ENCODE measurements around the gene KDR. TPM values are rescaled to one million over a fixed set of nuclear protein-coding genes. Genes with fewer than 3 reads are reported as not detected.

KDR gene
- total RNA-seq, 1 experiment from 2014 or later: not detected

DNA sequence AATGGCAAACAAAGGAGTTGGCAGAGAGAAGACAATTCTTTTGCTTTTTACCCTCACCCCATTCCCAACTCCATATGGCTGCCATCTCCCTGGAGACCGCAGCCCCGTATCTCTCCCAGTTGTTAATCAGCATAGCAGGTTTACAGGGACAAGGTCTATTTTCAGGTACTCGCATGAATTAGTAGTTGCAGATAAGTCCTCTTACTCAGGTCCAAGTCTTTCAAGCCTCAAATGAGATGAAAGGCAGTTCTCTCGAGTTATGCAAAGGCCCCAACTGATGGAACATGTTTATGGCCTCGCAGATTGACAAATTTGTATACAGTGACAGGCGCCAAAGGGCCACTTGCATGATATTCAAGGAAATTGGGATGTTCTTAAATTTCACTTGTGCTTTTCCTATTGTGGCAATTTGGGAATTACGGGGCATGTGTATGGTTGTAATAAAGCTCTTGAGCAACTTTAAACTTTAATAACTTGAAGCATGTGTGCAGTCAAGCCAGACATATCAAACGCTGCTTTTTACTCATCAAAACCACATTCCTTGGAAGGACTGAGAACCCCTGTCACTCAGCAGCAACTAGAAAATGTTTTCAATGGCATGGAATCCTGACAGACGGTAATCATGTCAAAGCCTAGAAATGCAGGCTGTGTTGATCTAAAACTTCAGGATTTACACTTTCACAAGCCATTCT, 45.1 kb downstream of the KDR start:
- CTCF ChIA-PET: no interaction called here
- no peaks in the 10 kb centered on the region for H3K4me1 ChIP-seq
- Mint-ChIP-seq H3K36me3 (ENCODE audit: insufficient read depth, unreplicated experiment) (no peaks in the 10 kb centered on the region), H3K4me3 (ENCODE audit: unreplicated experiment) (no peak overlapping the region), H3K27me3 (ENCODE audit: insufficient read depth, unreplicated experiment) (peaks cover 11% of the 10 kb centered on the region), H3K9me3 (ENCODE audit: unreplicated experiment) (no peaks in the 10 kb centered on the region), H3K4me1 (ENCODE audit: low read depth, unreplicated experiment) (no peaks in the 10 kb centered on the region), H3K27ac (ENCODE audit: unreplicated experiment) (no peak overlapping the region)
- no TSS peak for BruUV-seq (replicated peaks)
- POLR2A ChIA-PET: no interaction called here
- no peak for DNase-seq
- intact Hi-C loops (cut with micrococcal nuclease; ENCODE audit: unreplicated experiment): no loop called here
- no peaks in the 10 kb centered on the region for H3K27me3 ChIP-seq (replicated peaks; ENCODE audit: control insufficient read depth, insufficient read depth, low read length)
- H3K36me3 ChIP-seq (ENCODE audit: control insufficient read depth, insufficient read depth, low read length): no peaks in the 10 kb centered on the region
- TF ChIP-seq, protein P1, sequence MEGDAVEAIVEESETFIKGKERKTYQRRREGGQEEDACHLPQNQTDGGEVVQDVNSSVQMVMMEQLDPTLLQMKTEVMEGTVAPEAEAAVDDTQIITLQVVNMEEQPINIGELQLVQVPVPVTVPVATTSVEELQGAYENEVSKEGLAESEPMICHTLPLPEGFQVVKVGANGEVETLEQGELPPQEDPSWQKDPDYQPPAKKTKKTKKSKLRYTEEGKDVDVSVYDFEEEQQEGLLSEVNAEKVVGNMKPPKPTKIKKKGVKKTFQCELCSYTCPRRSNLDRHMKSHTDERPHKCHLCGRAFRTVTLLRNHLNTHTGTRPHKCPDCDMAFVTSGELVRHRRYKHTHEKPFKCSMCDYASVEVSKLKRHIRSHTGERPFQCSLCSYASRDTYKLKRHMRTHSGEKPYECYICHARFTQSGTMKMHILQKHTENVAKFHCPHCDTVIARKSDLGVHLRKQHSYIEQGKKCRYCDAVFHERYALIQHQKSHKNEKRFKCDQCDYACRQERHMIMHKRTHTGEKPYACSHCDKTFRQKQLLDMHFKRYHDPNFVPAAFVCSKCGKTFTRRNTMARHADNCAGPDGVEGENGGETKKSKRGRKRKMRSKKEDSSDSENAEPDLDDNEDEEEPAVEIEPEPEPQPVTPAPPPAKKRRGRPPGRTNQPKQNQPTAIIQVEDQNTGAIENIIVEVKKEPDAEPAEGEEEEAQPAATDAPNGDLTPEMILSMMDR (IDR thresholded peaks at IDR 0.05; ENCODE audit: insufficient read depth in 1 of 2, low read depth in 1 of 2, low read length in 1 of 2, severe bottlenecking in 1 of 2, unreplicated experiment in 1 of 2): no peak
- H3K4me3 ChIP-seq (ENCODE audit: low read depth, low read length): no peak overlapping the region
- H3K9me3 ChIP-seq: no peaks in the 10 kb centered on the region

DNA sequence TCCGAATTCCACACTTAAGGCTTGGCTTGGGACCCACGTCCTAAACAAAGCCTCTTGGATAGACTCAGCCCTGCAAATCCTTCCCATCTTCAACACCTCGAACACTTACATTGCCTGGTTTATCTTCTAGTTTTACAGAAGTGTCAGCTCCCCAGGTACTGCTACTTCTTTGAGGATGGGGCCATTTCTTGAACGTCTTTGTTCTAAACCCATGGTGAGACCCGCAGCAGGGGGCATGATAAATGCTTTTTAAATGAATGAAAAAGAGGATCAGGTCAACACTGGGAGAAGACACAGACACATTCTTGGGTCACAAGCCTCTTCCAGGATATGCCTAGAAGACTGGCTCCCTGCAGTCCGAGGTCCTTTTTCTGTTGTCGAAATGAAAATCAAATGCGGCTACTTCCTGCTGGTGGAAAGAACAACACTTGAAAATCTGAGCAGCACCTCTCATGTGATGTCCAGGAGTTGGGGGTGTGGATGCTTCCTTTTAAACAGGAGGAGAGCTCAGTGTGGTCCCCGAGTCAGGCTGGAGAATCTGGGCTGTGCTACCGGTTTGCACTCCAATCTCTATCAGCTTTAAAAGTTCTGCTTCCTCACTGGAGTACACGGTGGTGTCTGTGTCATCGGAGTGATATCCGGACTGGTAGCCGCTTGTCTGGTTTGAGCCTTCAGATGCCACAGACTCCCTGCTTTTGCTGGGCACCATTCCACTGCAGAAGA, 45.8 kb downstream of the KDR start:
- H3K27ac Mint-ChIP-seq (ENCODE audit: unreplicated experiment): no peak overlapping the region
- ChIA-PET CTCF (no interaction called here), POLR2A (no interaction called here)

DNA sequence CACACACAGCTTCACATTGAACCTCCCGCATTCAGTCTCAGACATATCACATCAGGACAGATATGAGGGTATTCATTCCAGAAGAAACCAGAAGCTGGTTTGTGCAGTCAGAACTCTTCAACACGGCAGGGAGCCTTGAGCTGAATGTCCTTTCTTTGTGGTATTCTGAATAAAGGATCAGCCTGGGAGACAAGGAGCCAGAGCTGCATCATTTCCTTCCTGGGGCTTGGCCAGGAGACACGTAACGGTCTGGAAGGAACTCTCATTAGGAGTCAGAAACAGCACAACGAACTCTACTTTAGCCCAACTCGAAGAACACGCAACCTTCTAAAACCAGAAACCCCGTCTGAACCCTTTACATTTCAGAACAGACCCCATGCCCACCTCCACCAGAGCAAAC, 46.4 kb downstream of the KDR start:
- H3K9me3 Mint-ChIP-seq (ENCODE audit: unreplicated experiment): no peaks in the 10 kb centered on the region
- POLR2A ChIA-PET: no interaction called here
- no peak overlapping the region for H3K4me3 Mint-ChIP-seq (ENCODE audit: unreplicated experiment)
- BruUV-seq (replicated peaks): no TSS peak
- TF ChIP-seq, protein P1 (IDR thresholded peaks at IDR 0.05; ENCODE audit: insufficient read depth in 1 of 2, low read depth in 1 of 2, low read length in 1 of 2, severe bottlenecking in 1 of 2, unreplicated experiment in 1 of 2): no peak
- Histone ChIP-seq H3K4me1 (no peaks in the 10 kb centered on the region), H3K4me3 (ENCODE audit: low read depth, low read length) (no peak overlapping the region), H3K9me3 (no peaks in the 10 kb centered on the region), H3K36me3 (ENCODE audit: control insufficient read depth, insufficient read depth, low read length) (no peaks in the 10 kb centered on the region), H3K27me3 (replicated peaks; ENCODE audit: control insufficient read depth, insufficient read depth, low read length) (no peaks in the 10 kb centered on the region)
- CTCF ChIA-PET: interaction anchor here (0.7 kb wide), 1 partner anchor 108 kb away, joined by 3 read pairs; no protein-coding TSS in a partner anchor
- H3K27ac Mint-ChIP-seq (ENCODE audit: unreplicated experiment): no peak overlapping the region
- no peaks in the 10 kb centered on the region for H3K4me1 Mint-ChIP-seq (ENCODE audit: low read depth, unreplicated experiment)
- no peak for DNase-seq
- intact Hi-C loops (cut with micrococcal nuclease; ENCODE audit: unreplicated experiment): no loop called here
- H3K27me3 Mint-ChIP-seq (ENCODE audit: insufficient read depth, unreplicated experiment): peaks cover 8% of the 10 kb centered on the region
- H3K36me3 Mint-ChIP-seq (ENCODE audit: insufficient read depth, unreplicated experiment): no peaks in the 10 kb centered on the region

More for the DNA sequence above, 45.8 kb downstream of the KDR start:
- intact Hi-C loops (cut with micrococcal nuclease; ENCODE audit: unreplicated experiment): no loop called here
- BruUV-seq (replicated peaks): no TSS peak
- Histone ChIP-seq H3K4me3 (ENCODE audit: low read depth, low read length) (no peak overlapping the region), H3K27me3 (replicated peaks; ENCODE audit: control insufficient read depth, insufficient read depth, low read length) (no peaks in the 10 kb centered on the region), H3K36me3 (ENCODE audit: control insufficient read depth, insufficient read depth, low read length) (no peaks in the 10 kb centered on the region), H3K9me3 (no peaks in the 10 kb centered on the region), H3K4me1 (no peaks in the 10 kb centered on the region)
- Mint-ChIP-seq H3K9me3 (ENCODE audit: unreplicated experiment) (no peaks in the 10 kb centered on the region), H3K27me3 (ENCODE audit: insufficient read depth, unreplicated experiment) (peaks cover 10% of the 10 kb centered on the region), H3K4me1 (ENCODE audit: low read depth, unreplicated experiment) (no peaks in the 10 kb centered on the region), H3K36me3 (ENCODE audit: insufficient read depth, unreplicated experiment) (no peaks in the 10 kb centered on the region), H3K4me3 (ENCODE audit: unreplicated experiment) (no peak overlapping the region)
- TF ChIP-seq, protein P1 (IDR thresholded peaks at IDR 0.05; ENCODE audit: insufficient read depth in 1 of 2, low read depth in 1 of 2, low read length in 1 of 2, severe bottlenecking in 1 of 2, unreplicated experiment in 1 of 2): no peak
- no peak for DNase-seq
